HEK293T (cell line): Measurements from ENCODE around the gene BPI.

Experiments used
- CTCF ChIA-PET: fragments of 350-600 bp; formaldehyde crosslinking; extraction: SDS; loops from one replicate; lab custom pipeline; 2021; ENCODE audit warnings: antibody characterized with exemption, inconsistent platforms; lab: Yijun Ruan, JAX
- POLR2A ChIA-PET: fragments of 350-600 bp; formaldehyde crosslinking; extraction: SDS; loops from one replicate; lab custom pipeline; 2020; ENCODE audit warnings: antibody characterized with exemption, inconsistent platforms; lab: Yijun Ruan, JAX
- DNase-seq: peaks from one replicate; pipeline ENCODE4 v3.0.0; 2012; ENCODE audit warnings: mixed read lengths; ENCODE audit errors: extremely low spot score
- ARNT ChIP-seq: fragments of 450-650 bp; IDR thresholded peaks from 2 replicates; pipeline ENCODE4 v1.6.1; 2017; ENCODE audit warnings: mild to moderate bottlenecking
- BHLHE40 ChIP-seq: fragments of 450-650 bp; IDR thresholded peaks from 2 replicates; pipeline ENCODE4 v1.6.1; 2016; ENCODE audit warnings: mild to moderate bottlenecking, moderate library complexity, borderline replicate concordance
- CTBP1 ChIP-seq: fragments of 450-650 bp; IDR thresholded peaks from 2 replicates; pipeline ENCODE4 v1.6.1; 2016; ENCODE audit warnings: borderline replicate concordance
- ELF4 ChIP-seq: fragments of 450-650 bp; IDR thresholded peaks from 2 replicates; pipeline ENCODE4 v1.6.1; 2017; ENCODE audit warnings: antibody characterized with exemption
- FOXA1 ChIP-seq: fragments of 450-650 bp; IDR thresholded peaks from 2 replicates; pipeline ENCODE4 v1.6.1; 2016; ENCODE audit warnings: mild to moderate bottlenecking
- FOXK2 ChIP-seq: fragments of 450-650 bp; IDR thresholded peaks from 2 replicates; pipeline ENCODE4 v1.6.1; 2016; ENCODE audit warnings: mild to moderate bottlenecking
- FOXM1 ChIP-seq: fragments of 450-650 bp; IDR thresholded peaks from 2 replicates; pipeline ENCODE4 v1.6.1; 2017; ENCODE audit warnings: mild to moderate bottlenecking, borderline replicate concordance
- HDGF ChIP-seq: fragments of 450-650 bp; IDR thresholded peaks from 2 replicates; pipeline ENCODE4 v1.6.1; 2017; ENCODE audit warnings: antibody characterized with exemption, borderline replicate concordance
- L3MBTL2 ChIP-seq: fragments of 450-650 bp; conservative IDR thresholded peaks from 2 replicates; pipeline ENCODE4 v1.6.1; 2016; ENCODE audit warnings: mild to moderate bottlenecking
- LEF1 ChIP-seq: fragments of 450-650 bp; IDR thresholded peaks from 2 replicates; pipeline ENCODE4 v1.6.1; 2017; ENCODE audit warnings: mild to moderate bottlenecking, borderline replicate concordance
- NFRKB ChIP-seq: fragments of 450-650 bp; IDR thresholded peaks from 2 replicates; pipeline ENCODE4 v1.6.1; 2016; ENCODE audit warnings: mild to moderate bottlenecking, moderate library complexity
- PKNOX1 ChIP-seq: fragments of 450-650 bp; IDR thresholded peaks from 2 replicates; pipeline ENCODE4 v1.6.1; 2016
- SP1 ChIP-seq: fragments of 450-650 bp; IDR thresholded peaks from 2 replicates; pipeline ENCODE4 v1.6.1; 2017
- SUZ12 ChIP-seq: fragments of 450-650 bp; IDR thresholded peaks from 2 replicates; pipeline ENCODE4 v1.6.1; 2016; ENCODE audit warnings: mild to moderate bottlenecking
- TARDBP ChIP-seq: fragments of 450-650 bp; IDR thresholded peaks from 2 replicates; pipeline ENCODE4 v1.6.1; 2016
- ZNF384 ChIP-seq: fragments of 450-650 bp; IDR thresholded peaks from 2 replicates; pipeline ENCODE4 v1.6.1; 2016

The BPI gene

DNA sequence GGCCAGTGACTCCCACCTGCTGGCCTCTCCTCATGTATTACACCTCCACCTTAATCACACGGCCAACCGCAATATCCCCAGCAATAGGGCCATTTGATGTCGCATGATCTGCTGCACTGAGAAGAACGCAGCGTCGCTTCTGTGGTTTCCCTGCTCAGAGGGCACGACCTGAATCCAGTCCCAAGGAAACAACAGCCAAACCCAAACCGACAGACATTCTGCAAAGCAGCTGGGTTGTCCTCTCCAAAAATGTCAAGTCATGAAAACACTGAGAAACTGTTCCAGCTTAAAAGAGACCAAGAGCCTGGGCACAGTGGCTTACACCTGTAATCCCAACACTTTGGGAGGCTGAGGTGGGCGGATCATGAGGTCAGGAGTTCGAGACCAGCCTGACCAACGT, 7.5 kb upstream of the BPI start:
- TF ChIP-seq ARNT (no peak), FOXM1 (no peak), FOXK2 (no peak), SUZ12 (no peak), HDGF (no peak), ZNF384 (no peak), SP1 (no peak), L3MBTL2 (no peak), FOXA1 (no peak), NFRKB (no peak), TARDBP (no peak), BHLHE40 (no peak), LEF1 (no peak), PKNOX1 (no peak), ELF4 (no peak)
- no peak for DNase-seq
- POLR2A ChIA-PET, result no interaction called here
- CTCF ChIA-PET, result interaction anchor here (0.6 kb wide), 1 partner anchor 1310 kb away, joined by 5 read pairs; no protein-coding TSS in a partner anchor

DNA sequence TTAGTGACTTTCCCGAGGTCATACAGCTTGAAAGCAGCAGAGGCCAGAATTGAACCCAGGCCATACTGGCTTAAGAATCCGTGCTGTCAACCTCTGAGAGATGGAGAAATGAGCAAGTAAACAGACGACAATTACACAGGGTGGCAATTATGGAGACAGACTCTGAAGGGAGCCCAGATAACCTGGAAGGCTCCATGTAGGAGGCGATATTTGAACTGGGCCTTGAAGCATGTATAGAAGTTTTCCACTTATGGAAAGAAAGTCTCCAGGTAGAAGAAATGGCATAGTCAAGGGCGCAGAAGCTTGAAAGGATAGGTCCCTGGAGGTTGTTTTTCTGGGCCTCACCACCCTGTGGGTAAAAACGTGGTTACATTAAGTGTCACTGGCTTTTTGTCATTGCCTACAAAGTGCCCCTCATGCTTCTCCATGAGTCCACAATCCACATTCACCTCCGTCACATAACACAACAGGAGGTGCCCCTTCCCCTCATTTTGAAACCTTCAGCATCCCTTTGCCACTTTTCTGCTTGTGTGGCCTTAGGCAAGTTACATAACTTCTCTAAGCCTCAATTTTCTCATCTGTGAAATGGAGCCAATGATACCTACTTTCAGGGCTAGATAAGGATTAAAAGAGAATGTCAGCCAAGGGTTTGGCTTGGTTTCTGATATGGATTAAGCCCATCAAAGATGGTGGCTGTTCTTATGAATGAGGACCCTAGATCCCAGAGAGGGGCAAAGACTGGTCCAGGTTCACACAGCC, 5.9 kb upstream of the BPI start:
- CTCF ChIA-PET, result no interaction called here
- POLR2A ChIA-PET, result no interaction called here
- TF ChIP-seq FOXA1, result no peak
- no peak for TF ChIP-seq SUZ12
- TF ChIP-seq TARDBP, result no peak
- TF ChIP-seq ZNF384, result no peak
- TF ChIP-seq NFRKB, result no peak
- no peak for TF ChIP-seq L3MBTL2
- no peak for TF ChIP-seq HDGF
- TF ChIP-seq FOXM1, result no peak
- no peak for DNase-seq

DNA sequence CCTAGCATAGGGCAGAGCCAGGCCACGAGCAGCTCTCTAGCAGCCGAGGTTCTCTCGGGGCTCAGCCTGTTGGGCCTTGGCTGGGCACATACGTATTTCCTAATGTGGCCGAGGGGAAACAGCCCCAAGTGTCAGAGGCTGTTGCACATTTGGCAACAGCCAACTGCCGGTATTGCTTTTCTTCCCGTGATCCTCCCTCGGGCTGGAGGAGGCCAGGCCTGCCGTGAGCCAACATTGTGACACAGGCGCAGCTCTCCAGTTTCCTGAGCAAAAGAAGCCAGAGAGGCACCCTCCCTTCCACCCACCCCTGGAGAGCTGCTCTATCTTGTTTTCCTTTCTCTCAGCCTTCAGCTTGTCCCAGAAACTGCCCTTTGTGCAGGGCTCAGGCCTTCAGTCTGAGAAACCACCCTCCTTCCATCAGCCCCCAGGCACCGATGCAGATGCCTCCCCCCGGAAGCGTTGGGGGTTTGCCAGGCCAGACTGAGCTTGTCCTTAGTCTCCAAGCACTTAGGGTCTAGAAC, 5.1 kb upstream of the BPI start:
- no peak for DNase-seq
- TF ChIP-seq HDGF, result no peak
- ChIA-PET CTCF (no interaction called here), POLR2A (no interaction called here)

GRCh38 chr20:38299963-38300362, 4.0 kb upstream of the BPI start:
- TF ChIP-seq ELF4, result no peak
- no peak for TF ChIP-seq CTBP1
- TF ChIP-seq PKNOX1, result no peak
- no peak for TF ChIP-seq SP1
- no peak for TF ChIP-seq ARNT
- no peak for TF ChIP-seq LEF1
- TF ChIP-seq HDGF, result no peak
- TF ChIP-seq FOXA1, result no peak
- TF ChIP-seq ZNF384, result no peak
- TF ChIP-seq BHLHE40, result no peak
- no peak for TF ChIP-seq TARDBP
- TF ChIP-seq NFRKB, result no peak
- no peak for TF ChIP-seq L3MBTL2
- TF ChIP-seq FOXM1, result no peak
- TF ChIP-seq FOXK2, result no peak
- TF ChIP-seq SUZ12, result no peak
- ChIA-PET CTCF (interaction anchor here (1.8 kb wide), 1 partner anchor 242 kb away, joined by 4 read pairs; no protein-coding TSS in a partner anchor), POLR2A (no interaction called here)
- no peak for DNase-seq

DNA sequence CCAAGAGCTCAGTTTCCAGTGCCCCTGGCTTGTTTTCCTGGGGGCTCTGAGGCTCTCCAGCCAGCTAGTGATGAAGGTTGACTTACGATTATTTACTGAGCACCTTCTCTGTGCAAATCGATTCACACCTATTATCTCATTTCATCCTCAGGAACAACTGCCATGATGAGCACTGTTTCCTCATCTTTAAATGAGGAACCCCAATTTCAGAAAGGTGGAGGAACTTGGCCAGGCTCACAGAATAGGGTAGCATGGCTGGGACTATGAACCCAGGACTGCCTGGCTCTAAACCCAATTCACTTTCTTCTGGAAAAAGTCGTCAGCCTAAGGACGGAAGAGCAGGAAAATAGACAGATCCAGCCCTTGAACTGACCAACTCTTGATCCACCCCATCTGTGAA, 3.5 kb upstream of the BPI start:
- CTCF ChIA-PET, result interaction anchor here (1.8 kb wide), 1 partner anchor 243 kb away, joined by 4 read pairs; no protein-coding TSS in a partner anchor
- no peak for DNase-seq
- TF ChIP-seq SUZ12 (no peak), FOXA1 (no peak)
- POLR2A ChIA-PET, result no interaction called here

- POLR2A ChIA-PET, result no interaction called here
- CTCF ChIA-PET, result interaction anchor here (1.8 kb wide), 1 partner anchor 244 kb away, joined by 4 read pairs; no protein-coding TSS in a partner anchor
- no peak for DNase-seq
- TF ChIP-seq PKNOX1 (no peak), BHLHE40 (no peak), SP1 (no peak), FOXA1 (no peak), HDGF (no peak), CTBP1 (no peak), ARNT (no peak), SUZ12 (no peak), FOXK2 (no peak), ZNF384 (no peak), NFRKB (no peak), L3MBTL2 (no peak), LEF1 (no peak), TARDBP (no peak), ELF4 (no peak), FOXM1 (no peak)
Observed at GRCh38 chr20:38301309-38301708, 2.6 kb upstream of the BPI start.
